Natural killer cell (primary cell): ENCODE results near the gene VPS54. TPM values are rescaled to one million over a fixed set of nuclear protein-coding genes. Genes with fewer than 3 reads are reported as not detected.

Source experiments
- ATAC-seq, 3 donors: fragments of 150-1000 bp in 2 of 3; fragments of 200-7000 bp in 1 of 3; cut with Tn5 transposase; 1 replicate in 1 of 3; 2 replicates in 2 of 3; pipeline ENCODE4 v1.10.0; 2021; ENCODE audit warnings: mild to moderate bottlenecking in 2 of 3, moderate library complexity in 2 of 3
- DNase-seq, 2 donors: peaks; one replicate each; pipeline versions ENCODE4 v3.0.0 to v3.0.0-alpha.2; 2013 to 2021; ENCODE audit warnings: mixed read lengths in 1 of 2
- H3K27ac ChIP-seq: one replicate; pipeline ENCODE4 v1.5.1; 2013; ENCODE audit warnings: mild to moderate bottlenecking, low read length
- H3K27me3 ChIP-seq: one replicate; pipeline ENCODE4 v1.6.1; 2013; ENCODE audit warnings: low read length; ENCODE audit not compliant: control insufficient read depth, insufficient read depth
- H3K36me3 ChIP-seq: one replicate; pipeline ENCODE4 v1.6.1; 2013; ENCODE audit warnings: low read length; ENCODE audit not compliant: control insufficient read depth, insufficient read depth
- H3K4me1 ChIP-seq: one replicate; pipeline ENCODE4 v1.6.1; 2013; ENCODE audit warnings: low read length; ENCODE audit not compliant: control insufficient read depth, insufficient read depth
- H3K4me3 ChIP-seq: one replicate; pipeline ENCODE4 v1.5.1; 2013; ENCODE audit warnings: low read length
- H3K9me3 ChIP-seq: one replicate; pipeline ENCODE4 v1.6.1; 2013; ENCODE audit warnings: low read length; ENCODE audit not compliant: control insufficient read depth, insufficient read depth
- H3K27ac Mint-ChIP-seq, 2 donors: one replicate each; pipeline ENCODE4 v1.8.0; 2022; ENCODE audit warnings: mild to moderate bottlenecking in 2 of 2, mixed read lengths in 2 of 2, moderate library complexity in 1 of 2
- H3K27me3 Mint-ChIP-seq, 2 donors: one replicate each; pipeline ENCODE4 v1.8.0; 2022; ENCODE audit warnings: low read depth in 2 of 2, mixed read lengths in 2 of 2
- H3K36me3 Mint-ChIP-seq: one replicate; pipeline ENCODE4 v1.8.0; 2022; ENCODE audit warnings: mixed read lengths
- H3K4me1 Mint-ChIP-seq, 2 donors: one replicate each; pipeline ENCODE4 v1.8.0; 2022; ENCODE audit warnings: mixed read lengths in 2 of 2
- H3K4me3 Mint-ChIP-seq: one replicate; pipeline ENCODE4 v1.8.0; 2022; ENCODE audit warnings: mild to moderate bottlenecking, moderate library complexity, mixed read lengths
- H3K9me3 Mint-ChIP-seq, 2 donors: one replicate each; pipeline ENCODE4 v1.8.0; 2022; ENCODE audit warnings: mixed read lengths in 2 of 2
- WGBS: methylation state at CpG from one replicate; pipeline ENCODE4 v1.1.7; 2013; ENCODE audit warnings: missing lambda C conversion rate; ENCODE audit not compliant: insufficient coverage; 5-methylcytosine and 5-hydroxymethylcytosine counted together
- intact Hi-C: fragments of 100-400 bp; cut with micrococcal nuclease; formaldehyde crosslinking; loops from one replicate; pipeline ENCODE4 v1.14.2; 2022
- total RNA-seq, 4 donors: library from RNA; stranded (reverse); fragments of 120-200 nt in 1 of 4; gene quantifications; one replicate each; pipeline versions ENCODE4 v1.2.3 to v1.2.4, GENCODE V29; 2013 to 2022
- TF ChIP-seq, protein P1 (sequence below): fragments of 200-600 bp; IDR thresholded peaks from one replicate; pipeline ENCODE4 v1.8.0; 2022; ENCODE audit warnings: antibody characterized with exemption

VPS54 gene
- total RNA-seq, 3 donors from 2014 or later (not counting 1 experiment from before 2014, with no cell fraction given) = 12.1 to 17.3 (median 13.5) TPM

DNA sequence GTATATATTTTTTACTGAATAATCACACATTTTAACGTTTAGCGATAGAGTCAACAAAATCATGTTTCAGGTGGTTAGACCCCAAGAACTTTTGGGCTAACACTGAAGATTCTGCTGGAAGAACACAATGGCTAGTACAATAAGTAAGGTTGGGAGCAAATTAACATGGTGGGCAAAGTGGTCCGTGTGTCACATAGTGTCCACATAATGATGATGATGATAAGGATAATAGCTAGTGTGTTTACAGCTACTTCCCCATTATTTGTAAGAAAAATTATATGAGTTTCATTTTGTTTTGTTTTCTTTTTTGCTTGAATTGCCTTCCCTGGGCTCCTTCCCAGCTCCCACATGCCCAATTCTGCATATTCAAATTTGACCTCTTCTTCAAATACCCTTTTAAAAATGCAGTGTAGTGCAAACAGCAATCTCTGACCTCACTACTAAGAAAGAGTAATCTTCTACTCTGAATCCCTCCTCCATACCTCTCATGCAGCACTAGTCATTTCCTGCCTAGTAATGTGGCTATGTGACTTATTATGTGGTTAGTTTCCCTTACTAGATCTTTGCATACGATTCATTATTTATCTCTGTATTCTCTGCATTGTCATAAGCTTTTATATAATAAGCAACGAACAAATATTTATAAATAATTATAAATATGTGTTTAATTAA is 16.9 kb upstream of the VPS54 start:
- H3K9me3 Mint-ChIP-seq = no peaks in the 10 kb centered on the region
- TF ChIP-seq, protein P1, sequence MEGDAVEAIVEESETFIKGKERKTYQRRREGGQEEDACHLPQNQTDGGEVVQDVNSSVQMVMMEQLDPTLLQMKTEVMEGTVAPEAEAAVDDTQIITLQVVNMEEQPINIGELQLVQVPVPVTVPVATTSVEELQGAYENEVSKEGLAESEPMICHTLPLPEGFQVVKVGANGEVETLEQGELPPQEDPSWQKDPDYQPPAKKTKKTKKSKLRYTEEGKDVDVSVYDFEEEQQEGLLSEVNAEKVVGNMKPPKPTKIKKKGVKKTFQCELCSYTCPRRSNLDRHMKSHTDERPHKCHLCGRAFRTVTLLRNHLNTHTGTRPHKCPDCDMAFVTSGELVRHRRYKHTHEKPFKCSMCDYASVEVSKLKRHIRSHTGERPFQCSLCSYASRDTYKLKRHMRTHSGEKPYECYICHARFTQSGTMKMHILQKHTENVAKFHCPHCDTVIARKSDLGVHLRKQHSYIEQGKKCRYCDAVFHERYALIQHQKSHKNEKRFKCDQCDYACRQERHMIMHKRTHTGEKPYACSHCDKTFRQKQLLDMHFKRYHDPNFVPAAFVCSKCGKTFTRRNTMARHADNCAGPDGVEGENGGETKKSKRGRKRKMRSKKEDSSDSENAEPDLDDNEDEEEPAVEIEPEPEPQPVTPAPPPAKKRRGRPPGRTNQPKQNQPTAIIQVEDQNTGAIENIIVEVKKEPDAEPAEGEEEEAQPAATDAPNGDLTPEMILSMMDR = no peak
- peak in 1 of 2 donors; percentile 76 for DNase-seq
- no peaks in the 10 kb centered on the region for H3K27me3 ChIP-seq
- H3K27me3 Mint-ChIP-seq = no peaks in the 10 kb centered on the region
- H3K4me3 ChIP-seq = no peak overlapping the region
- no peaks in the 10 kb centered on the region for H3K9me3 ChIP-seq
- H3K36me3 ChIP-seq = no peaks in the 10 kb centered on the region
- H3K4me1 ChIP-seq = peaks cover 4% of the 10 kb centered on the region
- H3K27ac ChIP-seq = no peak overlapping the region
- H3K27ac Mint-ChIP-seq = peak overlapping the region in 1 of 2 donors; percentile 66
- H3K36me3 Mint-ChIP-seq = no peaks in the 10 kb centered on the region
- peaks cover 19 to 20% of the 10 kb centered on the region in 2 donors for H3K4me1 Mint-ChIP-seq
- peak; percentile 95 to 99 (median 96) for ATAC-seq
- no peak overlapping the region for H3K4me3 Mint-ChIP-seq
- WGBS = 54% methylated on average over 3 of the region's 5 CpGs
- intact Hi-C loops = loop anchor here (2.0 kb wide), 1 partner anchor 17 kb away; the partner anchor contains the start of gene VPS54

DNA sequence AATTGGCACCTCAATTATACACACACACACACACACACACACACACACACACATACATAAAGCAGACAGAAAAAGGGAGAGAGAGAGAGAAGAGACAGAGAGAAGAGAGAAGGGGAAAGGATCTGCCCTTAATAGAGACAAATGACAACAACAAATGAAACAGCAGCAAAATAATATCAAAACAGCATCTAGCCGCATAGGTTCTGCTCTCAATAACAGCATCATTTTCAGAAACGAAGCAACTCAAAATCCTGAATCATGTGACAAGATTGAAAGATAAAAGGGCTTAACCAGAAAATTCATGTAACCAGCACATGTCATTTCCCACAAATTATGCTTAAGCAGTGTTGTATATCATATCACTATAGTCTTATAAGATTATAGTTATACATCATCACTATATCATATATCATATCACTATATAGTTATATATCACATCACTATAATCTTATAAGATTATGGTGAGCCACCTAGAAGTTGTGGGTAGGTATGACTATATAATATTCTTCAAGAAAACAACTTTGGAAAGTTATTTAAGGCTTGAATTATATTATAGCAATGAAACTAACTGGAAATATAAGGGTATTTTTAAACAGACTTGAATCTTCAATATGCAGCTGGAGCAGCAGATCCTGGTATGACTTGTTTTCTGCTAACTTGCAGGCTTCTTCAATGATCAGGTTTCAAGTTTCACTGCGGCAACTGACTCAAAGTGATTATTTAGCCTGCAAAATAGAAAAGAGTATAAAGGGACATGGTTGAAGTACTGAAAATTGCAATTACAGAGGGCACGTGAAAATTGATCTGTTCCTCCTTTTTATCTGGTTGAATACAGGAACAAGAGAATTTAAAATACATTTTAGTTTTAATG is 16.1 kb upstream of the VPS54 start:
- intact Hi-C loops = no loop called here

DNA sequence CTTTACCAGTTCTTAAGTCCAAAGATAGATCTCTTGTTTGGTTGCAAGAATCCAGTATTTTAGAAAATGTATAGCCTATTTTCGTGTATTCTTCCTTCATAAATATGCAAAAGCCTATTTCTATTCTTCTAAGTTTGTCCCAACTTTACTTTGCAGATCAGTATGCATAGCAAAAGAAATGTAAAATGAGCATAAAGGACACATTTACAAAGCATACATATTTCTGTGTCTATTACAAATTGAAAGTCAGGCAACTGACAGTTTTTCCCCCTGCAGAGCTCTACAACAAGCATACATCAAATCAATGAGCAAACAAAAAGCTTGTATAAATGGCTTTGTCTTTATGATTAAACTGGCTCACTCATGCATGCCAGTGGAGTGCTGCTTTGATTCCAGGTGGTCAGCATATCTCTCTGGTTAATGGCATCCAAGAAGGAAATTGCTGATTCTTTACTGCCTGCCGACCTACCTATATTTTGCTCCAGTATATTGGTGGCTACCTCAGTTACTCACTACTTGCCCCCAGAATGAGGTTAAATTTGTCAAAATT is 10.0 kb upstream of the VPS54 start:
- Mint-ChIP-seq H3K27ac (no peak overlapping the region), H3K4me3 (no peak overlapping the region), H3K36me3 (no peaks in the 10 kb centered on the region), H3K27me3 (peaks cover 4 to 11% of the 10 kb centered on the region in 2 donors), H3K9me3 (no peaks in the 10 kb centered on the region), H3K4me1 (peaks cover 0 to 6% of the 10 kb centered on the region in 2 donors)
- Histone ChIP-seq H3K4me3 (no peak overlapping the region), H3K9me3 (no peaks in the 10 kb centered on the region), H3K27ac (no peak overlapping the region), H3K27me3 (no peaks in the 10 kb centered on the region), H3K4me1 (no peaks in the 10 kb centered on the region), H3K36me3 (no peaks in the 10 kb centered on the region)
- intact Hi-C loops = no loop called here
- ATAC-seq (no peak), DNase-seq (no peak)
- WGBS = no CpG with 5 or more reads among the region's 2 CpGs
- TF ChIP-seq, protein P1 = no peak

More for the DNA sequence above, 16.1 kb upstream of the VPS54 start:
- Histone ChIP-seq H3K4me3 (no peak overlapping the region), H3K27ac (no peak overlapping the region), H3K36me3 (no peaks in the 10 kb centered on the region), H3K9me3 (no peaks in the 10 kb centered on the region), H3K27me3 (no peaks in the 10 kb centered on the region), H3K4me1 (peaks cover 4% of the 10 kb centered on the region)
- Mint-ChIP-seq H3K27me3 (no peaks in the 10 kb centered on the region), H3K4me3 (no peak overlapping the region), H3K27ac (peak overlapping the region in 1 of 2 donors; percentile 66), H3K9me3 (no peaks in the 10 kb centered on the region), H3K36me3 (no peaks in the 10 kb centered on the region), H3K4me1 (peaks cover 18% of the 10 kb centered on the region in 2 donors)
- ATAC-seq (no peak), DNase-seq (peak in 1 of 2 donors; percentile 35)
- 63% methylated on average over 4 of the region's 4 CpGs for WGBS
- TF ChIP-seq, protein P1 = no peak
